Brain microvascular endothelial cell (primary cell): ENCODE results near the gene RNASE7.

Experiments used
- DNase-seq: peaks from one replicate; pipeline ENCODE4 v3.0.0-alpha.2; 2020
- H3K27ac ChIP-seq: fragments of 250-450 bp; sonication (Bioruptor Pico); 2 replicates; pipeline ENCODE4 v1.5.1; 2020; ENCODE audit warnings: mild to moderate bottlenecking, moderate library complexity
- H3K27me3 ChIP-seq: fragments of 250-450 bp; sonication (Bioruptor Pico); replicated peaks from 2 replicates; pipeline ENCODE4 v1.5.1; 2020; ENCODE audit warnings: mild to moderate bottlenecking
- H3K36me3 ChIP-seq: fragments of 250-450 bp; sonication (Bioruptor Pico); replicated peaks from 2 replicates; pipeline ENCODE4 v1.5.1; 2020; ENCODE audit warnings: mild to moderate bottlenecking
- H3K4me3 ChIP-seq: 2 replicates; pipeline ENCODE4 v1.5.1; 2011; ENCODE audit warnings: low read depth, mild to moderate bottlenecking, control low read depth, low read length, moderate library complexity
- in situ Hi-C: cut with HindIII; loops from 2 replicates; pipeline ENCODE4 v1.10.0; 2017; ENCODE audit warnings: low sequenced_read_pairs, low pct_ligation_motif_present
- TF ChIP-seq, protein P1 (sequence below): IDR thresholded peaks from 2 replicates; pipeline ENCODE4 v1.5.1; 2011; ENCODE audit warnings: low read depth, mild to moderate bottlenecking, moderate library complexity, low read length, control low read depth, inconsistent platforms; ENCODE audit errors: missing control alignments

Gene RNASE7

DNA sequence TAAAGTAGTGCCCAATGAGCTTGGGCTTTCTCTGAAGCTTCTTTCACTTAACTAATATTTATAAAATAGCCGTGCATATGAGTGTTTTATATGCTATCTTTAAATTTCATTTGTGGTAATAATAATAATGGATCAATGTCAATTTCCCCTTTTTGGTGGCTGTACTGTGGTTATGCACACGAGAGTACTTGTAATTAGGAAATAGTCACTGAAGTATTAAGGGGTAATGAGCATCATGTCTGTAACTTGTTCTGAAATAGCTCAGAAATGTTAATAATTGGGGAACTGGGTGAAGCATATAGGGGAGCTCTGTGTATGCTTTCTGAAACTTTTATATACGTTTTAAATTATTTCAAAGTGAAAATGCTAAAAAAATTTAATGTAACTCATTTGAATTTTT lies 8.4 kb downstream of the RNASE7 start:
- H3K27ac ChIP-seq: no peak overlapping the region
- no peak overlapping the region for H3K4me3 ChIP-seq
- H3K27me3 ChIP-seq: no peaks in the 10 kb centered on the region
- DNase-seq: no peak
- in situ Hi-C loops: no loop called here
- TF ChIP-seq, protein P1, sequence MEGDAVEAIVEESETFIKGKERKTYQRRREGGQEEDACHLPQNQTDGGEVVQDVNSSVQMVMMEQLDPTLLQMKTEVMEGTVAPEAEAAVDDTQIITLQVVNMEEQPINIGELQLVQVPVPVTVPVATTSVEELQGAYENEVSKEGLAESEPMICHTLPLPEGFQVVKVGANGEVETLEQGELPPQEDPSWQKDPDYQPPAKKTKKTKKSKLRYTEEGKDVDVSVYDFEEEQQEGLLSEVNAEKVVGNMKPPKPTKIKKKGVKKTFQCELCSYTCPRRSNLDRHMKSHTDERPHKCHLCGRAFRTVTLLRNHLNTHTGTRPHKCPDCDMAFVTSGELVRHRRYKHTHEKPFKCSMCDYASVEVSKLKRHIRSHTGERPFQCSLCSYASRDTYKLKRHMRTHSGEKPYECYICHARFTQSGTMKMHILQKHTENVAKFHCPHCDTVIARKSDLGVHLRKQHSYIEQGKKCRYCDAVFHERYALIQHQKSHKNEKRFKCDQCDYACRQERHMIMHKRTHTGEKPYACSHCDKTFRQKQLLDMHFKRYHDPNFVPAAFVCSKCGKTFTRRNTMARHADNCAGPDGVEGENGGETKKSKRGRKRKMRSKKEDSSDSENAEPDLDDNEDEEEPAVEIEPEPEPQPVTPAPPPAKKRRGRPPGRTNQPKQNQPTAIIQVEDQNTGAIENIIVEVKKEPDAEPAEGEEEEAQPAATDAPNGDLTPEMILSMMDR: no peak
- H3K36me3 ChIP-seq: no peaks in the 10 kb centered on the region

DNA sequence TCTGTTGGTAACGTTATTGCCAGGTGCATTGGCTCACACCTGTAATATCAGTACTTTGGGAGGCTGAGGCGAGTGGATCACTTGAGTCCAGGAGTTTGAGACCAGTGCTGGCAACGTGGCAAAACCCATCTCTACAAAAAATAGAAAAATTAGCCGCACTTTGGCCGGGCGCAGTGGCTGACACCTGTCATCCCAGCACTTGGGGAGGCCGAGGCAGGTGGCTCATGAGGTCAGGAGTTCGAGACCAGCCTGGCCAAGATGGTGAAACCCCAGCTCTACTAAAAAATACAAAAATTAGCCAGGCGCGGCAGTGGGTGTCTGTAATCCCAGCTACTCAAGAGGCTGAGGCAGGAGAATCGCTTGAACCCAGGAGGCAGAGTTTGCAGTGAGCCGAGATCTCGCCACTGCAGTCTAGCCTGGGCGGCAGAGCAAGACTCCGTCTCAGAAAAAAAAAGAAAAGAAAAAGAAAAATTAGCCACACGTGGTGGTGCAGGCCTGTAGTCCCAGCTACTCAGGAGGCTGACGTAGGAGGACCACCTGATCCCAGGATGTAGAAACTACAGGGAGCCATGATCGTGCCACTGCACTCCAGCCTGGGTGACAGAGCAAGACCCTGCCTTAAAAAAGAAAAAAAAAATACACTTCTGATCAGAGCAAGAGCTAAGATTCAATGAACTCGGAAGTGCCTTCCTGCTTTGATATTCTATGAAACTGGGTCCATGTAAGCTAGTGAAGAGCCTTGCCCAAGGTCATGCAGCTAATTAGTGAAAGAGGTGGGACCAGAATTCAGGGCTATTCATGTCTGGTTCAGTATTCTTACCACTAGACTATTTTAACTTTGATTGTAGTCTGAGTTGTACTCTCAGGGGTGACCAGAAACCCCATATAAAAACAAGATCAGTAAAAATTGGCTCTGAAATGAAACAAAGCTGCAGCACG lies 11.3 kb downstream of the RNASE7 start:
- TF ChIP-seq, protein P1: no peak
- Histone ChIP-seq H3K36me3 (no peaks in the 10 kb centered on the region), H3K27me3 (no peaks in the 10 kb centered on the region), H3K27ac (no peak overlapping the region), H3K4me3 (no peak overlapping the region)
- no peak for DNase-seq
- in situ Hi-C loops: no loop called here

DNA sequence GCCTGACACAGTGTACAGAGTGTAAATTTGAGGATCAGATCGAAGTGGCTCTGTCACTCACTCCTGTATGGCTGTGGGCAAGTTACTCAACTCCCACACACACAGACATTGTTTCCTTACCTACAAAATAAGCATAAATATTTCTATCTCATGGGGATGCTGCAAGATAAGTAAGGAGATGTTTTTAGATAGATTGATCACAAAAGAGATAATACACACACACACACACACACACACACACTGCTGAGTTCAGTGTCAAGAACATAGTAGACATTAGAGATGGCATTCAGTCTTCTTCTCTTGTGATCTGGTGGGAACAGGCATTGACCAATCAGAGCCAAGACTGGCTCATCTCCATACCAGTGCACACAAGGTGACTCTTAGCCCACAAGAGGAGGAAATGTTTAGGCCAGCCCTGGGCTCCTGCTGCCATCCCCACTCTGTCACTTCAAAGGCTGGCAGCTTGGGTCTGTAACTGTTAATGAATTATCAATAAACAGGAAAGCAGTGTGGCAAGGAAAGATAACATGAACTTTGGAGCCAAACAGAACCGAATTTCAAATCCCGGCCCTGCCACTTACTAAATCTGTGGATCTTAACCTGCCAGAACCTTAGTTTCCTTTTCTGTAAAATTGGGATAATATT lies 12.1 kb downstream of the RNASE7 start:
- Histone ChIP-seq H3K27me3 (no peaks in the 10 kb centered on the region), H3K36me3 (no peaks in the 10 kb centered on the region), H3K27ac (no peak overlapping the region), H3K4me3 (no peak overlapping the region)
- in situ Hi-C loops: no loop called here
- DNase-seq: no peak
- TF ChIP-seq, protein P1: no peak

DNA sequence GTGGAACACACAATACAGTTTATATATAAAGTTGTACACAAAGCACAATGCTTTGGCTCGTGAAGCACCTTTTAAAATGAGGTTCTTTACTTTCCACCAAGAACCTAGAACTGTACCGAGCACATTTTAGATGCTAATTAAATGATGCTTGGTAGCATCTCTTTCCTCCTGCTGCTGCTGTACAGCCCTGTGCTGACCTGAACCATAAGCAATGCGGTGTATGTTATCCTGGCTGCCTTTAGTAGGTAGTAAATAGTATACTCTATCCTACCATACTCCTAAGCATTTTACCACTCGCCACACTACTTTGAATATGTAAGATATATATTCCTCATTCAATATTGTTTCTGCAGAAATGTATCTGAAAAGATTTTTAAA lies 12.6 kb downstream of the RNASE7 start:
- in situ Hi-C loops: no loop called here
- H3K27me3 ChIP-seq: no peaks in the 10 kb centered on the region
- H3K4me3 ChIP-seq: no peak overlapping the region
- no peak for DNase-seq
- H3K36me3 ChIP-seq: no peaks in the 10 kb centered on the region
- H3K27ac ChIP-seq: no peak overlapping the region
- TF ChIP-seq, protein P1: no peak

DNA sequence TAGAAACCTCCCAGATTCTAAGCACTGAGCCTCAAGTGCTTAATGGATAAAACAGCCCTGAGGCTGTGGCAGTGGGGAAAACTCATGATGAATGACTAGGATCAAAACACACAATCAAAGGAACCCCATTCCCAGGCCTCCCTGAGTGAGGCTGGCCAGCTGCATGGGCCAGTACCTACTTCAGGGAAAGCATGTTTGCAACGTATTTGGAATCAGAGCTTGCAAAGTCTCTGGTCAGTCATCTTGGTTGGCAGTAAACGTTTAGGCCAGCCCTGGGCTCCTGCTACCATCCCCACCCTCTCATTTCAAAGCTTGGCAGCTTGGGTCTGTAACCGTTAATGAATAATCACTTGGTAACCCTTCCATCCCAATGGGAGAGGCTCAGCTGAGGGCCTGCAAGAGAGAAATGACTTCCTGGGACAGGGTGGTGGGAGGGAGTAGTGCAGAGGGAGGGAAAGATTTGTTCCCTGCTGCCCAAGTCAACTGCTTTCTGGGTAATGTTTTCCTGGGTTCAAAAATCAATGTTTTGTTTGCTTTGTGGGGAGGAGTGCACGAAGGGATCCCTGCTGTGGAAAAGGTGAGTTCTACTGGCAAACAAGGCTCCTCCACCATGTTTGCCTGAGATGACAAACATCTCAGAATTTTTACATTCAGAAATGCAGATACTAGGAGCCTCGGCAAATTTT lies 13.4 kb downstream of the RNASE7 start:
- no peak overlapping the region for H3K4me3 ChIP-seq
- no peaks in the 10 kb centered on the region for H3K27me3 ChIP-seq
- no peaks in the 10 kb centered on the region for H3K36me3 ChIP-seq
- TF ChIP-seq, protein P1: no peak
- in situ Hi-C loops: no loop called here
- H3K27ac ChIP-seq: no peak overlapping the region
- no peak for DNase-seq
